ENCODE measurements around the gene NEURL2.

NEURL2 gene

GRCh38 chr20:45925821-45926506, 35.0 kb upstream of the NEURL2 start:
- no peak for TF ChIP-seq ZNF274 (IDR thresholded peaks at IDR 0.05; ENCODE audit: low read depth, low read length)
- H3K4me3 ChIP-seq (ENCODE audit: low read length) = no peak overlapping the region

- no peak overlapping the region for H3K4me3 ChIP-seq (ENCODE audit: low read length)
- no peak for TF ChIP-seq ZNF274 (IDR thresholded peaks at IDR 0.05; ENCODE audit: low read depth, low read length)
These were observed 33.6 kb upstream of the NEURL2 start for GRCh38 chr20:45924391-45925261.

- H3K4me3 ChIP-seq (ENCODE audit: low read length) = no peak overlapping the region
- TF ChIP-seq ZNF274 (IDR thresholded peaks at IDR 0.05; ENCODE audit: low read depth, low read length) = no peak
These were observed 30.6 kb upstream of the NEURL2 start for GRCh38 chr20:45921337-45922189.

GRCh38 chr20:45920462-45921336, 29.7 kb upstream of the NEURL2 start:
- no peak overlapping the region for H3K4me3 ChIP-seq (ENCODE audit: low read length)
- TF ChIP-seq ZNF274 (IDR thresholded peaks at IDR 0.05; ENCODE audit: low read depth, low read length) = no peak

- H3K4me3 ChIP-seq (ENCODE audit: low read length) = no peak overlapping the region
- TF ChIP-seq ZNF274 (IDR thresholded peaks at IDR 0.05; ENCODE audit: low read depth, low read length) = no peak
These were observed 28.8 kb upstream of the NEURL2 start for GRCh38 chr20:45919542-45920399.

- no peak overlapping the region for H3K4me3 ChIP-seq (ENCODE audit: low read length)
These were observed 27.9 kb upstream of the NEURL2 start for GRCh38 chr20:45918779-45919537.

GRCh38 chr20:45918182-45918737, 27.3 kb upstream of the NEURL2 start:
- TF ChIP-seq ZNF274 (IDR thresholded peaks at IDR 0.05; ENCODE audit: low read depth, low read length) = no peak
- no peak overlapping the region for H3K4me3 ChIP-seq (ENCODE audit: low read length)

More at GRCh38 chr20:45918779-45919537, 27.9 kb upstream of the NEURL2 start:
- TF ChIP-seq ZNF274 (IDR thresholded peaks at IDR 0.05; ENCODE audit: low read depth, low read length) = no peak

GRCh38 chr20:45917790-45918141, 26.8 kb upstream of the NEURL2 start:
- TF ChIP-seq ZNF274 (IDR thresholded peaks at IDR 0.05; ENCODE audit: low read depth, low read length) = no peak
- no peak overlapping the region for H3K4me3 ChIP-seq (ENCODE audit: low read length)

GRCh38 chr20:45913116-45913515, 22.1 kb upstream of the NEURL2 start:
- no peak for TF ChIP-seq ZNF274 (IDR thresholded peaks at IDR 0.05; ENCODE audit: low read depth, low read length)

GRCh38 chr20:45912344-45912682, 21.3 kb upstream of the NEURL2 start:
- no peak overlapping the region for H3K4me3 ChIP-seq (ENCODE audit: low read length)
- TF ChIP-seq ZNF274 (IDR thresholded peaks at IDR 0.05; ENCODE audit: low read depth, low read length) = no peak

More at GRCh38 chr20:45913116-45913515, 22.1 kb upstream of the NEURL2 start:
- no peak overlapping the region for H3K4me3 ChIP-seq (ENCODE audit: low read length)

GRCh38 chr20:45911486-45912343, 20.7 kb upstream of the NEURL2 start, which contains the start of gene PLTP:
PLTP (minus strand) TSS chr20:45912155; CDS start chr20:45911452, 703 bp downstream.
- H3K4me3 ChIP-seq (ENCODE audit: low read length) = peak within 1 kb of the TSS; percentile 42; the same call in 1 of the 2 replicates
- no peak for TF ChIP-seq ZNF274 (IDR thresholded peaks at IDR 0.05; ENCODE audit: low read depth, low read length)

Data from GM08714 (cell line).